Measurements from ENCODE around the gene NRDC. TPM values are rescaled to one million over a fixed set of nuclear protein-coding genes. Genes with fewer than 3 reads are reported as not detected.

Gene NRDC
- total and polyA plus RNA-seq, 2 experiments from 2014 or later: 129 to 217 TPM

DNA sequence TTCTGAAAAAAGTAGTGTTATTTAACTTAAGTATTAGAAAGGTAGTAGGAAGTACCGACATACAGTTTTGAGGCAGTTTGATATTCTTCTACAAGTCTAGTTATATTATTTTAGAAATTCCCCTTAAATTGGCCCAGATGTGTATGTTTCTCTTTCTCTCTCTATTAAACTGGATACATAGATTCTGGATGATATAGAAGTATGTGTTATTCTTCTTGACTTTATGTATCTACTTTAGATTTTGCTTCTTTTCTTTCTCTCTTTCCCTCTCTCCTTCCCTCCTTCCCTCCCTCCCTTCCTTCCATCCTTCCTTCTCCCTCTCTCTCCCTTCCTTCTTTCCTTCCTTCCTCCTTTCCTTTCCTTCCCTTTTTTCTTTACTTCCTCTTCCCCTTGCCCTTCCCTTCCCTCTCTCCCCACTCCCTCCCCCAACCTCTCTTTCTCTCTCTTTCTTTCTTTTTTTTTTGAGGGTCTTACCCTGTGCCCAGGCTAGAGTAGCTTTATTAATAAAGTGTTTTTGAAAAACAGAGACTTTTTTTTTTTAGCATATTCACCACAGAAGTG, 137.3 kb downstream of the NRDC start:
- no peaks in the 10 kb centered on the region for H3K36me3 ChIP-seq (ENCODE audit: insufficient read depth)
- H3K4me3 ChIP-seq: no peak overlapping the region
- H3K9me2 ChIP-seq (ENCODE audit: insufficient read depth): no peaks in the 10 kb centered on the region
- H3K4me1 ChIP-seq (ENCODE audit: insufficient read depth): peaks cover 18% of the 10 kb centered on the region
- no peaks in the 10 kb centered on the region for H3K27me3 ChIP-seq (ENCODE audit: insufficient read depth)
- ATAC-seq (no peak), DNase-seq (ENCODE audit: low spot score) (no peak)
- H3K4me2 ChIP-seq: no peak overlapping the region
- H3K4me1 Mint-ChIP-seq: peaks cover 14% of the 10 kb centered on the region; the same call in 2 of the 3 replicates
- peaks cover 6% of the 10 kb centered on the region; the same call in 1 of the 2 replicates for H4K20me1 ChIP-seq (replicated peaks; ENCODE audit: insufficient read depth)
- TF ChIP-seq, protein P1, sequence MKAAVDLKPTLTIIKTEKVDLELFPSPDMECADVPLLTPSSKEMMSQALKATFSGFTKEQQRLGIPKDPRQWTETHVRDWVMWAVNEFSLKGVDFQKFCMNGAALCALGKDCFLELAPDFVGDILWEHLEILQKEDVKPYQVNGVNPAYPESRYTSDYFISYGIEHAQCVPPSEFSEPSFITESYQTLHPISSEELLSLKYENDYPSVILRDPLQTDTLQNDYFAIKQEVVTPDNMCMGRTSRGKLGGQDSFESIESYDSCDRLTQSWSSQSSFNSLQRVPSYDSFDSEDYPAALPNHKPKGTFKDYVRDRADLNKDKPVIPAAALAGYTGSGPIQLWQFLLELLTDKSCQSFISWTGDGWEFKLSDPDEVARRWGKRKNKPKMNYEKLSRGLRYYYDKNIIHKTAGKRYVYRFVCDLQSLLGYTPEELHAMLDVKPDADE (IDR thresholded peaks at IDR 0.05): no peak
- TF ChIP-seq ZNF462 (CRISPR knock-in tag; IDR thresholded peaks at IDR 0.05) (no peak), ZNF331 (CRISPR knock-in tag; IDR thresholded peaks at IDR 0.05; ENCODE audit: low read depth) (no peak), POLR2AphosphoS5 (IDR thresholded peaks at IDR 0.05; ENCODE audit: low read depth) (no peak), EZH2phosphoT487 (IDR thresholded peaks at IDR 0.05; ENCODE audit: unreplicated experiment) (no peak)
- TF ChIP-seq, protein P2, sequence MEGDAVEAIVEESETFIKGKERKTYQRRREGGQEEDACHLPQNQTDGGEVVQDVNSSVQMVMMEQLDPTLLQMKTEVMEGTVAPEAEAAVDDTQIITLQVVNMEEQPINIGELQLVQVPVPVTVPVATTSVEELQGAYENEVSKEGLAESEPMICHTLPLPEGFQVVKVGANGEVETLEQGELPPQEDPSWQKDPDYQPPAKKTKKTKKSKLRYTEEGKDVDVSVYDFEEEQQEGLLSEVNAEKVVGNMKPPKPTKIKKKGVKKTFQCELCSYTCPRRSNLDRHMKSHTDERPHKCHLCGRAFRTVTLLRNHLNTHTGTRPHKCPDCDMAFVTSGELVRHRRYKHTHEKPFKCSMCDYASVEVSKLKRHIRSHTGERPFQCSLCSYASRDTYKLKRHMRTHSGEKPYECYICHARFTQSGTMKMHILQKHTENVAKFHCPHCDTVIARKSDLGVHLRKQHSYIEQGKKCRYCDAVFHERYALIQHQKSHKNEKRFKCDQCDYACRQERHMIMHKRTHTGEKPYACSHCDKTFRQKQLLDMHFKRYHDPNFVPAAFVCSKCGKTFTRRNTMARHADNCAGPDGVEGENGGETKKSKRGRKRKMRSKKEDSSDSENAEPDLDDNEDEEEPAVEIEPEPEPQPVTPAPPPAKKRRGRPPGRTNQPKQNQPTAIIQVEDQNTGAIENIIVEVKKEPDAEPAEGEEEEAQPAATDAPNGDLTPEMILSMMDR (conservative IDR thresholded peaks at IDR 0.05; ENCODE audit: low read depth in 2 of 2): no peak
- no peaks in the 10 kb centered on the region for H3K27me3 Mint-ChIP-seq (ENCODE audit: insufficient read depth, low read depth, poor library complexity)
- no peaks in the 10 kb centered on the region for H3F3A ChIP-seq (replicated peaks; ENCODE audit: low read depth)
- H3K27ac Mint-ChIP-seq: no peak overlapping the region
- no peaks in the 10 kb centered on the region for H3K9me3 Mint-ChIP-seq
- peaks cover 2% of the 10 kb centered on the region; the same call in 1 of the 3 replicates for H3K36me3 Mint-ChIP-seq (ENCODE audit: low read depth)
- no peak overlapping the region for H3K27ac ChIP-seq (ENCODE audit: low read depth)
- no peak overlapping the region for H3K4me3 Mint-ChIP-seq
- H2AFZ ChIP-seq: no peak overlapping the region
- H3K79me2 ChIP-seq (replicated peaks; ENCODE audit: insufficient read depth): peaks cover 72% of the 10 kb centered on the region

Measured in GM23338 (cell line).